ENCODE data around the gene SEPTIN7. TPM values are rescaled to one million over a fixed set of nuclear protein-coding genes. Genes with fewer than 3 reads are reported as not detected.

SEPTIN7 gene
- total and polyA plus RNA-seq, 3 donors from 2014 or later, result 137 to 194 (median 182) TPM

GRCh38 chr7:35797311-35797710 is 3.5 kb upstream of the SEPTIN7 start:
- WGBS, 2 donors, result 68 to 86% methylated on average over 5 of the region's 5 CpGs

GRCh38 chr7:35799846-35800717 is 775 bp upstream of the SEPTIN7 start:
- no peaks in the 10 kb centered on the region for H3K36me3 ChIP-seq (ENCODE audit: low read depth, missing control alignments)
- no peaks in the 10 kb centered on the region for H3K27me3 ChIP-seq
- peak overlapping the region; percentile 85 to 95 for H3K4me3 ChIP-seq
- H3K9me3 ChIP-seq, result no peaks in the 10 kb centered on the region
- peak; percentile 93 for DNase-seq
- TF ChIP-seq POLR2A (IDR thresholded peaks at IDR 0.05), result no peak
- peak in 1 of 3 experiments; percentile 2 for TF ChIP-seq CTCF (IDR thresholded peaks at IDR 0.05)
- 2 to 3% methylated on average over 35 to 37 of the region's 37 CpGs for WGBS, 2 donors
- intact Hi-C loops (cut with DNase I; ENCODE audit: low total_unique reads), result no loop called here
- peaks cover 26% of the 10 kb centered on the region for H3K4me1 ChIP-seq
- H3K27ac ChIP-seq, result peak overlapping the region; percentile 98 to 99

More at GRCh38 chr7:35797311-35797710, 3.5 kb upstream of the SEPTIN7 start:
- Histone ChIP-seq H3K27me3 (no peaks in the 10 kb centered on the region), H3K9me3 (no peaks in the 10 kb centered on the region), H3K4me1 (peaks cover 16% of the 10 kb centered on the region), H3K27ac (no peak overlapping the region), H3K4me3 (no peak overlapping the region), H3K36me3 (ENCODE audit: low read depth, missing control alignments) (no peaks in the 10 kb centered on the region)
- no peak for DNase-seq
- intact Hi-C loops (cut with DNase I; ENCODE audit: low total_unique reads), result no loop called here
- no peak for TF ChIP-seq CTCF (IDR thresholded peaks at IDR 0.05)
- TF ChIP-seq POLR2A (IDR thresholded peaks at IDR 0.05), result no peak

GRCh38 chr7:35801392-35802101 is 690 bp downstream of the SEPTIN7 start:
- peaks cover 30% of the 10 kb centered on the region for H3K4me1 ChIP-seq
- WGBS, 2 donors, result 1% methylated on average over 28 to 60 of the region's 70 CpGs
- no peaks in the 10 kb centered on the region for H3K36me3 ChIP-seq (ENCODE audit: low read depth, missing control alignments)
- H3K27me3 ChIP-seq, result no peaks in the 10 kb centered on the region
- H3K4me3 ChIP-seq, result peak overlapping the region; percentile 85 to 95
- DNase-seq, result peak; percentile 74
- intact Hi-C loops (cut with DNase I; ENCODE audit: low total_unique reads), result no loop called here
- TF ChIP-seq POLR2A (IDR thresholded peaks at IDR 0.05) (no peak), CTCF (IDR thresholded peaks at IDR 0.05) (peak; percentile 8 to 64 (median 59))
- H3K9me3 ChIP-seq, result no peaks in the 10 kb centered on the region
- peak overlapping the region; percentile 98 to 99 for H3K27ac ChIP-seq

- peak overlapping the region; percentile 98 to 99 for H3K27ac ChIP-seq
- no peak for TF ChIP-seq POLR2A (IDR thresholded peaks at IDR 0.05)
- no peak for TF ChIP-seq CTCF (IDR thresholded peaks at IDR 0.05)
- H3K27me3 ChIP-seq, result no peaks in the 10 kb centered on the region
- no peaks in the 10 kb centered on the region for H3K36me3 ChIP-seq (ENCODE audit: low read depth, missing control alignments)
- DNase-seq, result no peak
- intact Hi-C loops (cut with DNase I; ENCODE audit: low total_unique reads), result no loop called here
- no peaks in the 10 kb centered on the region for H3K9me3 ChIP-seq
- peaks cover 30% of the 10 kb centered on the region for H3K4me1 ChIP-seq
- H3K4me3 ChIP-seq, result peak overlapping the region; percentile 85 to 95
- WGBS, 2 donors, result 0 to 1% methylated on average over 4 of the region's 4 CpGs
Observed at GRCh38 chr7:35802102-35802466, 1.2 kb downstream of the SEPTIN7 start.
